Parathyroid adenoma (tissue), 2 donors: ENCODE measurements around the gene AATK.
A peak's percentile ranks its signal among the peaks of the same experiment; 100 is the strongest.

Experiments
- H2AFZ ChIP-seq: fragments of 300-600 bp; sonication (generic); one replicate; pipeline ENCODE4 v1.7.0; 2017; ENCODE audit warnings: antibody characterized with exemption, mild to moderate bottlenecking
- H3K27ac ChIP-seq: fragments of 300-600 bp; sonication (generic); one replicate; pipeline ENCODE4 v1.7.0; 2017
- H3K27me3 ChIP-seq: fragments of 300-600 bp; sonication (generic); one replicate; pipeline ENCODE4 v1.7.0; 2017; ENCODE audit warnings: low read length; ENCODE audit not compliant: control insufficient read depth, insufficient read depth
- H3K36me3 ChIP-seq: fragments of 300-600 bp; sonication (generic); one replicate; pipeline ENCODE4 v1.7.0; 2017; ENCODE audit warnings: low read length; ENCODE audit not compliant: control insufficient read depth, insufficient read depth
- H3K4me1 ChIP-seq: fragments of 300-600 bp; sonication (generic); one replicate; pipeline ENCODE4 v1.7.0; 2017; ENCODE audit warnings: control low read depth
- H3K4me2 ChIP-seq: fragments of 300-600 bp; sonication (generic); one replicate; pipeline ENCODE4 v1.7.0; 2017; ENCODE audit warnings: low read length
- H3K4me3 ChIP-seq: fragments of 300-600 bp; sonication (generic); one replicate; pipeline ENCODE4 v1.7.0; 2017; ENCODE audit warnings: low read depth, low read length
- H3K79me2 ChIP-seq: fragments of 300-600 bp; sonication (generic); one replicate; pipeline ENCODE4 v1.7.0; 2017; ENCODE audit warnings: control low read depth
- H3K9ac ChIP-seq: fragments of 300-600 bp; sonication (generic); one replicate; pipeline ENCODE4 v1.7.0; 2017; ENCODE audit warnings: mild to moderate bottlenecking
- H3K9me3 ChIP-seq: fragments of 300-600 bp; sonication (generic); one replicate; pipeline ENCODE4 v1.7.0; 2017; ENCODE audit warnings: low read length; ENCODE audit not compliant: control insufficient read depth
- CTCF ChIP-seq: fragments of 300-600 bp; sonication (generic); IDR thresholded peaks from one replicate; pipeline ENCODE4 v1.7.0; 2017; ENCODE audit warnings: antibody characterized with exemption, mild to moderate bottlenecking
- donor health status: primary hyperparathyroidism.

The AATK gene

GRCh38 chr17:81142301-81143199 is 23.5 kb downstream of the AATK start:
- peaks cover 4% of the 10 kb centered on the region for H3K79me2 ChIP-seq
- no peaks in the 10 kb centered on the region for H3K4me1 ChIP-seq
- H3K36me3 ChIP-seq: no peaks in the 10 kb centered on the region
- no peak overlapping the region for H3K4me3 ChIP-seq
- no peaks in the 10 kb centered on the region for H3K9me3 ChIP-seq
- no peak overlapping the region for H3K4me2 ChIP-seq
- peak; percentile 75 for TF ChIP-seq CTCF
- H3K9ac ChIP-seq: no peak overlapping the region
- H3K27ac ChIP-seq: no peak overlapping the region
- H2AFZ ChIP-seq: no peak overlapping the region
- H3K27me3 ChIP-seq: no peaks in the 10 kb centered on the region

- Histone ChIP-seq H3K27me3 (no peaks in the 10 kb centered on the region), H2AFZ (no peak overlapping the region), H3K79me2 (peaks cover 18% of the 10 kb centered on the region), H3K9me3 (no peaks in the 10 kb centered on the region), H3K4me1 (no peaks in the 10 kb centered on the region), H3K4me2 (no peak overlapping the region), H3K4me3 (no peak overlapping the region), H3K9ac (no peak overlapping the region), H3K27ac (no peak overlapping the region), H3K36me3 (no peaks in the 10 kb centered on the region)
- no peak for TF ChIP-seq CTCF
Measured at GRCh38 chr17:81140695-81141094, 25.3 kb downstream of the AATK start.

GRCh38 chr17:81140018-81140417 is 26.0 kb downstream of the AATK start:
- Histone ChIP-seq H3K27me3 (no peaks in the 10 kb centered on the region), H3K36me3 (no peaks in the 10 kb centered on the region), H3K27ac (no peak overlapping the region), H2AFZ (no peak overlapping the region), H3K4me2 (no peak overlapping the region), H3K4me1 (no peaks in the 10 kb centered on the region), H3K79me2 (peaks cover 22% of the 10 kb centered on the region), H3K9ac (no peak overlapping the region), H3K9me3 (no peaks in the 10 kb centered on the region), H3K4me3 (no peak overlapping the region)
- TF ChIP-seq CTCF: no peak

GRCh38 chr17:81139428-81139827 is 26.6 kb downstream of the AATK start:
- H3K27ac ChIP-seq: no peak overlapping the region
- H3K4me1 ChIP-seq: no peaks in the 10 kb centered on the region
- H3K9ac ChIP-seq: no peak overlapping the region
- no peak for TF ChIP-seq CTCF
- H3K27me3 ChIP-seq: no peaks in the 10 kb centered on the region
- no peak overlapping the region for H3K4me3 ChIP-seq
- no peak overlapping the region for H3K4me2 ChIP-seq
- no peaks in the 10 kb centered on the region for H3K9me3 ChIP-seq
- no peaks in the 10 kb centered on the region for H3K36me3 ChIP-seq
- H3K79me2 ChIP-seq: peaks cover 22% of the 10 kb centered on the region
- no peak overlapping the region for H2AFZ ChIP-seq

- no peak overlapping the region for H3K4me2 ChIP-seq
Measured at GRCh38 chr17:81138500-81138899, 27.5 kb downstream of the AATK start.

More at GRCh38 chr17:81138500-81138899, 27.5 kb downstream of the AATK start:
- H3K4me1 ChIP-seq: no peaks in the 10 kb centered on the region
- no peak for TF ChIP-seq CTCF
- no peaks in the 10 kb centered on the region for H3K9me3 ChIP-seq
- no peak overlapping the region for H3K27ac ChIP-seq
- no peaks in the 10 kb centered on the region for H3K27me3 ChIP-seq
- H2AFZ ChIP-seq: no peak overlapping the region
- peaks cover 22% of the 10 kb centered on the region for H3K79me2 ChIP-seq
- no peak overlapping the region for H3K4me3 ChIP-seq
- no peaks in the 10 kb centered on the region for H3K36me3 ChIP-seq
- no peak overlapping the region for H3K9ac ChIP-seq
